Mammary microvascular endothelial cell (primary cell): ENCODE results near the gene ANKZF1. TPM values are rescaled to one million over a fixed set of nuclear protein-coding genes. Genes with fewer than 3 reads are reported as not detected.

Source experiments
- total RNA-seq: library from RNA; depleted of rRNA; stranded (reverse); fragments of >200 nt; gene quantifications from 2 replicates; pipeline ENCODE4 v1.2.3, GENCODE V29; 2015

Gene ANKZF1
- total RNA-seq: 13.6 and 16.9 TPM in 2 replicates

GRCh38 chr2:219229305-219230058, at the start of gene ANKZF1, which contains the start of gene ATG9A:
TSS of gene ANKZF1 (plus strand) at chr2:219229806. CDS start at chr2:219230258, 452 bp downstream.
TSS of gene ATG9A (minus strand) at chr2:219229636. CDS start at chr2:219228024, 1,612 bp downstream.

GRCh38 chr2:219206328-219207133, 23.1 kb upstream of the ANKZF1 start, which contains the start of gene ZFAND2B:
TSS of gene ZFAND2B (plus strand) at chr2:219206782. CDS start at chr2:219206988, 206 bp downstream.

GRCh38 chr2:219218732-219219701, 10.6 kb upstream of the ANKZF1 start, which contains the start of gene ABCB6:
TSS of gene ABCB6 (minus strand) at chr2:219218958. CDS start at chr2:219218673, 285 bp downstream.

GRCh38 chr2:219245148-219245898, 15.7 kb downstream of the ANKZF1 start, which contains the start of the genes GLB1L and STK16:
TSS of gene GLB1L (minus strand) at chr2:219245444. CDS start at chr2:219243573, 1,871 bp downstream.
TSS of gene STK16 (plus strand) at chr2:219245479. CDS start at chr2:219246000, 521 bp downstream.

GRCh38 chr2:219252900-219253752, 23.5 kb downstream of the ANKZF1 start, which contains the start of gene TUBA4B:
TSS of gene TUBA4B (plus strand) at chr2:219253243. CDS start at chr2:219253408, 165 bp downstream.

GRCh38 chr2:219253753-219254589, 24.4 kb downstream of the ANKZF1 start, which contains the start of gene TUBA4A:
TSS of gene TUBA4A (minus strand) at chr2:219253918. CDS start at chr2:219253858, 60 bp downstream.

GRCh38 chr2:219279151-219279915, 49.7 kb downstream of the ANKZF1 start, which contains the start of gene DNAJB2:
TSS of gene DNAJB2 (plus strand) at chr2:219279366. CDS start at chr2:219279834, 468 bp downstream.

Other genes starting within 250 kb of the ANKZF1 start
- not detected in 2 replicates for gene FEV, start 244.6 kb upstream of the ANKZF1 start, total RNA-seq
- gene CRYBA2, start 236.4 kb upstream of the ANKZF1 start, total RNA-seq: not detected in 2 replicates
- gene CFAP65, start 188.3 kb upstream of the ANKZF1 start, total RNA-seq: not detected in 2 replicates
- gene IHH, start 168.9 kb upstream of the ANKZF1 start, total RNA-seq: not detected in 2 replicates
- gene NHEJ1, start 69.0 kb upstream of the ANKZF1 start, total RNA-seq: 16.9 and 18.3 TPM in 2 replicates
- 0.60 and 0.79 TPM in 2 replicates for gene SLC23A3, start 59.8 kb upstream of the ANKZF1 start, total RNA-seq
- gene CNPPD1, start 52.9 kb upstream of the ANKZF1 start, total RNA-seq: 35.3 and 37.0 TPM in 2 replicates
- 43.6 and 44.4 TPM in 2 replicates for gene RETREG2, start 51.5 kb upstream of the ANKZF1 start, total RNA-seq
- gene ZFAND2B, start 23.0 kb upstream of the ANKZF1 start, total RNA-seq: 24.4 and 30.4 TPM in 2 replicates
- gene ABCB6, start 10.8 kb upstream of the ANKZF1 start, total RNA-seq: 15.5 and 15.6 TPM in 2 replicates
- gene ATG9A, start 170 bp upstream of the ANKZF1 start, total RNA-seq: 48.8 and 71.1 TPM in 2 replicates
- gene GLB1L, start 15.6 kb downstream of the ANKZF1 start, total RNA-seq: 4.5 and 7.5 TPM in 2 replicates
- 9.6 and 11.7 TPM in 2 replicates for gene STK16, start 15.7 kb downstream of the ANKZF1 start, total RNA-seq
- gene TUBA4B, start 23.4 kb downstream of the ANKZF1 start, total RNA-seq: not detected in 2 replicates
- 13.6 and 22.3 TPM in 2 replicates for gene TUBA4A, start 24.1 kb downstream of the ANKZF1 start, total RNA-seq
- gene DNAJB2, start 49.6 kb downstream of the ANKZF1 start, total RNA-seq: 11.6 and 17.8 TPM in 2 replicates
- not detected in 2 replicates for gene PTPRN, start 79.6 kb downstream of the ANKZF1 start, total RNA-seq
- not detected in 2 replicates for gene RESP18, start 102.9 kb downstream of the ANKZF1 start, total RNA-seq
- 46.8 and 54.5 TPM in 2 replicates for gene DNPEP, start 158.1 kb downstream of the ANKZF1 start, total RNA-seq
- not detected in 2 replicates for gene DES, start 188.6 kb downstream of the ANKZF1 start, total RNA-seq
- 0.05 TPM in 1 of 2 replicates, not detected in the other for gene SPEG, start 205.0 kb downstream of the ANKZF1 start, total RNA-seq